ENCODE measurements around the gene ECT2. TPM values are rescaled to one million over a fixed set of nuclear protein-coding genes. Genes with fewer than 3 reads are reported as not detected.

ECT2 gene
- total RNA-seq, 4 donors from 2014 or later = 6.8 to 10.7 (median 7.2) TPM

GRCh38 chr3:172803489-172803888 lies 53.0 kb downstream of the ECT2 start:
- intact Hi-C loops (cut with DNase I) = no loop called here
- DNase-seq = no peak
- WGBS, 2 donors = 82% methylated on average over 3 of the region's 3 CpGs
- no peaks in the 10 kb centered on the region for H3K9me3 ChIP-seq
- no peak overlapping the region for H3K4me3 ChIP-seq (replicated peaks in 1 of 3)
- no peak overlapping the region for H3K27ac ChIP-seq
- no peaks in the 10 kb centered on the region for H3K36me3 ChIP-seq
- TF ChIP-seq POLR2A (IDR thresholded peaks at IDR 0.05) = no peak
- TF ChIP-seq CTCF (IDR thresholded peaks at IDR 0.05) = no peak
- no peaks in the 10 kb centered on the region for H3K4me1 ChIP-seq
- no peaks in the 10 kb centered on the region for H3K27me3 ChIP-seq

GRCh38 chr3:172804323-172804722 lies 53.8 kb downstream of the ECT2 start:
- 98 to 100% methylated on average over 1 of the region's 1 CpG for WGBS, 2 donors
- DNase-seq = no peak
- Histone ChIP-seq H3K9me3 (no peaks in the 10 kb centered on the region), H3K27me3 (no peaks in the 10 kb centered on the region), H3K36me3 (no peaks in the 10 kb centered on the region), H3K4me1 (no peaks in the 10 kb centered on the region), H3K27ac (no peak overlapping the region), H3K4me3 (replicated peaks in 1 of 3) (no peak overlapping the region)
- TF ChIP-seq POLR2A (IDR thresholded peaks at IDR 0.05) (no peak), CTCF (IDR thresholded peaks at IDR 0.05) (no peak)
- intact Hi-C loops (cut with DNase I) = no loop called here

GRCh38 chr3:172808969-172809546 lies 58.5 kb downstream of the ECT2 start:
- intact Hi-C loops (cut with DNase I) = no loop called here
- peak in 2 of 6 experiments; percentile 24 to 33 for TF ChIP-seq CTCF (IDR thresholded peaks at IDR 0.05)
- no peak for TF ChIP-seq POLR2A (IDR thresholded peaks at IDR 0.05)
- Histone ChIP-seq H3K27ac (no peak overlapping the region), H3K27me3 (no peaks in the 10 kb centered on the region), H3K4me1 (no peaks in the 10 kb centered on the region), H3K36me3 (no peaks in the 10 kb centered on the region), H3K4me3 (replicated peaks in 1 of 3) (no peak overlapping the region), H3K9me3 (no peaks in the 10 kb centered on the region)
- WGBS, 2 donors = 61 to 62% methylated on average over 4 of the region's 4 CpGs
- DNase-seq = no peak

GRCh38 chr3:172811099-172811498 lies 60.6 kb downstream of the ECT2 start:
- no peak for DNase-seq
- intact Hi-C loops (cut with DNase I) = no loop called here
- H3K9me3 ChIP-seq = no peaks in the 10 kb centered on the region
- H3K27ac ChIP-seq = no peak overlapping the region
- TF ChIP-seq CTCF (IDR thresholded peaks at IDR 0.05) (no peak), POLR2A (IDR thresholded peaks at IDR 0.05) (no peak)
- no peaks in the 10 kb centered on the region for H3K4me1 ChIP-seq
- H3K36me3 ChIP-seq = no peaks in the 10 kb centered on the region
- no peaks in the 10 kb centered on the region for H3K27me3 ChIP-seq
- H3K4me3 ChIP-seq (replicated peaks in 1 of 3) = no peak overlapping the region
- WGBS, 2 donors = 96% methylated on average over 4 of the region's 4 CpGs

GRCh38 chr3:172813462-172813861 lies 62.9 kb downstream of the ECT2 start:
- TF ChIP-seq CTCF (IDR thresholded peaks at IDR 0.05) = no peak
- no peak for TF ChIP-seq POLR2A (IDR thresholded peaks at IDR 0.05)
- no peaks in the 10 kb centered on the region for H3K9me3 ChIP-seq
- no peak for DNase-seq
- intact Hi-C loops (cut with DNase I) = no loop called here
- no peaks in the 10 kb centered on the region for H3K4me1 ChIP-seq
- H3K27me3 ChIP-seq = no peaks in the 10 kb centered on the region
- 98 to 99% methylated on average over 3 of the region's 3 CpGs for WGBS, 2 donors
- H3K27ac ChIP-seq = no peak overlapping the region
- H3K36me3 ChIP-seq = no peaks in the 10 kb centered on the region
- H3K4me3 ChIP-seq (replicated peaks in 1 of 3) = no peak overlapping the region

All from thyroid gland (tissue), 4 donors.